NT2/D1 (cell line): ENCODE measurements around the gene ALMS1.
"Not testable (repeated sequence)": the region's sequence is repeated elsewhere in the genome, so short reads cannot be mapped to it uniquely, and the experiment has no call there.

Source experiments
- SUZ12 ChIP-seq: IDR thresholded peaks from 2 replicates; pipeline ENCODE4 v1.6.1; 2011; ENCODE audit not compliant: insufficient read length, insufficient read depth; ENCODE audit errors: extremely low read depth
- YY1 ChIP-seq: IDR thresholded peaks from 2 replicates; pipeline ENCODE4 v1.6.1; 2011; ENCODE audit not compliant: insufficient read length, insufficient read depth
- ZNF274 ChIP-seq: IDR thresholded peaks from 2 replicates; pipeline ENCODE4 v1.6.1; 2011; ENCODE audit warnings: mild to moderate bottlenecking, low read depth, low read length

DNA sequence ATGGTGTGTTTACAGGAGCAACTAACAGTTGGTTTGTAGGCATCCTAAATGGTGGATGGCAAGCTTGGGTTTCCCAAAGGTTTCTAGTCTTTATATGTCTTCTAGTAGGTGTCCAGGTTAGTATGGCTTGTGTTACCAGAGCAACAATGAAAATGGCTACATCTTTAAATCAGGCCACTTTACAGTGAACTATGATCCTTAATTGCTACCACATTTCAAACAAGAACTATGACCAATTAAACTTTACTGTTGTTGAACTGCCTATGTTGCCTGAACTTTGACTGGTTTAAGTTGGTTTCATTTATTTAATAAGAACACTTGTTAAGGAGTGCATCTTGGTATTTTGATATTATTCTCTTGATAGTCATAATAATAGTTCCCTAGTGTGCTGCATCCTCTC, 251.3 kb downstream of the ALMS1 start:
- TF ChIP-seq YY1, SUZ12, ZNF274: not testable (repeated sequence)
